GM18502 (cell line): ENCODE data around the gene P4HB.
A peak's percentile ranks its signal among the peaks of the same experiment; 100 is the strongest.

ENCODE experiments used
- ATAC-seq: cut with Tn5 transposase; IDR thresholded peaks from one replicate; pipeline ENCODE4 v1.9.1; 2021; ENCODE audit warnings: mild to moderate bottlenecking; ENCODE audit not compliant: unreplicated experiment, poor library complexity

Gene P4HB

DNA sequence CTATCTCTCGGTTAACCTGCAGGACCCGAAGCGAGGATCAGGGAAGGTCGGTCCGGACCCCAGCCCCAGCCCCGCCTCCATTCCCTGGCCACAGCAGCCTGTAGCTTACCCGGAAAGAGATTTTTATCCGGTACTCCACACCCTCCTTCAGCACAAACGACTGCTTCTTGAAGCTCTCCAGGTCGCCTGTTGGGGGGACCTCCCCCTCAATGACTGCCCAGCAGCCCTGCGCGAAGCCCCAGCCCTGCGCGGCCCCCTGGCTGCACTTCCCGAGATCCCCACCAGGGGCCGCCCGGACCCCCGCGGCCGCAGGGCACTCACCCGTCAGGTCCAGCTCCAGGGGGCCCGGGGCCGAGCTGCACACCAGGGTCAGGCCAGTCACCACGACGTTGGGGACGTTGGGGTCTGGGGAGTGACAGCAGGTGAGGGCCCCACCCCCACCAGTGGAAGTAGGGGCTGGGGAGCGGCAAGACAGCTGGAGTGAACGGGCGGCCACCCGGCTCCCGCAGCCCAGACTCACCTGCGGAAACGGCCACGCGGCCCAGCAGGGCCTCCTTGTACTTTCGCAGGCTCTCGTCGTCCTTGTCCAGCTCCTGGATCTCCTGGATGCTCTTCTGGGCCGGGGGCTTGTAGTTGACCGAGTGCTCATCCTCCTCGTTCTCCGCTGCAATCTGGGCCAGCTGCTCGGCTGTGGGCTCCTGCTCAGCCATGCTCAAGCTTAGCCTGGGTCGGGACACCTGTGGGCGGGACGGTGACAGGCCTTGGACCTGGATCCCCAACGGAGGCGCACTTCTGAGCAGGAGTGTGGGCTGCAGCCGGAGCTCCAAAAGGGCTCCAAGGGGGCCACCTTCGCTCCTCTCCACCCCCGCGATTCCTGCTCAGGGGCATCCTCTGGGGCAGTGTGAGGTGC, 9.1 kb upstream of the P4HB start:
- peak; percentile 4 for ATAC-seq

GRCh38 chr17:81868674-81869220, 8.4 kb upstream of the P4HB start:
- ATAC-seq, result no peak

GRCh38 chr17:81867991-81868673, 7.8 kb upstream of the P4HB start:
- no peak for ATAC-seq

DNA sequence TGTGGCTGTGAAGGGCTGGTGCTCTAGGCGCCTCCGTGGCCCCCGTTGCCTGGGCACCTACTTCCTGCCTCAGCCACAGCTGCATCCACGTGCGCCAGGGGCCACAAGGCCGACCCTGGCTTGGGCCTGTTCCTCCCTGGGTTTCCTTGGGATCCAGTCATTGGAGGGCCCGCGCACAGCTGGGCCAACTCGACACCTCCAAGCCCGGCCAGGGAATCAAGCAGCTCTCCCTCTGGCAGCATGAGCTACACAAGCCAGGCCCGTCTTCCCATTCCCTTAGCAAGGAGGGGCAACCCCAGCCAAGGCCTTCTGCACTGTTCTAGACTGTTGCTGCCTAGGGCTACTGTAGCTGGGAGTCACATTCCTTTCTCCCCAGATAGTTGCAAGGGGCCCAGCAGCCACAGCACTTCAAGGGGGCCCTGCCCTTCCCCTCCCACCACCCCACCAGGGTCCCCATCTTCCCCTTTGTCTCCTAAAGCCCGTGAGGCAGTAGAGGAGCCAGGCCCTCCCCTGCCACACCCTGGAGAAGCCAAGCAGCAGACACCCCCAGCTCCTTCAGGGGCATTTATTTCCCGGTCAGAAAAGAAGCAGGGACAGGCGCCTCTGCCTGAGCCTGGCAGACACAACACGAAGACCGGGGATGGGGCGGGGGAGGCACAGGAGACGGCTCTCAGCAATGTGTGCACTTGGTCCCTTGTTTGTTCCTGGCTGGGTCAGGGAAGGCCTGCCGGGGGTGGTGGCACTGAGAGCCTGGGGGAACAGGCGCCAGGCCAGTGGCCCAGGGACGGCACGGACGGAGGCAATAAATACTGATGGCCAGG, 7.0 kb upstream of the P4HB start:
- ATAC-seq, result no peak

DNA sequence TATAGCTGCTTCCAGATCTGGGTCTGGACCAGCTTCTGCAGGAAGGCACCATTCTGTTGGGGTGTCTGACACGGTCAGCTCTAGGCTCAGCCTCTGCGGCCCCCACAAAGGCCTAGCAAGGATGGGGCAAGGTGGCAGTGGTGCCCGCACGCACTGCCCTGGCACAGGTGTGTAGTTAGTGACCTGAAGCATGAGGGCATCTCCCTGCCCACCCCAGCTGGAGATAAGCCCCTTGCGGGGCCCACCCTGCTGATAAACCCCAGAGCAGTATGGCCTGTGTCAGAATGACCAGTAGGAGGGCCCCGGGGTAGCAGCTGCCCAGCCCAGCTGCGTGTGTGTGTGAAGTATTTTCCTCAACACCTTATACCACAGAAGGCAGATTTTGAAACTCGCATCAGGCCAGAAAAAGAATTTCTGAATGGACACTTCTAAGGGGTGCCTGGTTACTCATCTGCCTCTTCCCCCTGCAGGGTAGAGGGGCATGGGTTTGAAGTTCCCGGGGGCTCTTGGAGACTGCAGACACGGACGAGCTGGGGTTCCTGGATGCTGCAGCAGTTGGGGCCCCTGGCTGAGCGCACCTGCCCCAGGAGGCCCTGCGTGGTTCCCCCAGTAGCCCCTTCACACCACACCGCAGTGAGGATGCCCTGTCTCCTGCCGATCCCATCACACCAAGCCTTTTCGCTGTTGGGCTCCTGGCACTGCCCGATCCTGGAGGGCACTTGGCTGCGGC, 6.3 kb upstream of the P4HB start:
- ATAC-seq, result no peak

DNA sequence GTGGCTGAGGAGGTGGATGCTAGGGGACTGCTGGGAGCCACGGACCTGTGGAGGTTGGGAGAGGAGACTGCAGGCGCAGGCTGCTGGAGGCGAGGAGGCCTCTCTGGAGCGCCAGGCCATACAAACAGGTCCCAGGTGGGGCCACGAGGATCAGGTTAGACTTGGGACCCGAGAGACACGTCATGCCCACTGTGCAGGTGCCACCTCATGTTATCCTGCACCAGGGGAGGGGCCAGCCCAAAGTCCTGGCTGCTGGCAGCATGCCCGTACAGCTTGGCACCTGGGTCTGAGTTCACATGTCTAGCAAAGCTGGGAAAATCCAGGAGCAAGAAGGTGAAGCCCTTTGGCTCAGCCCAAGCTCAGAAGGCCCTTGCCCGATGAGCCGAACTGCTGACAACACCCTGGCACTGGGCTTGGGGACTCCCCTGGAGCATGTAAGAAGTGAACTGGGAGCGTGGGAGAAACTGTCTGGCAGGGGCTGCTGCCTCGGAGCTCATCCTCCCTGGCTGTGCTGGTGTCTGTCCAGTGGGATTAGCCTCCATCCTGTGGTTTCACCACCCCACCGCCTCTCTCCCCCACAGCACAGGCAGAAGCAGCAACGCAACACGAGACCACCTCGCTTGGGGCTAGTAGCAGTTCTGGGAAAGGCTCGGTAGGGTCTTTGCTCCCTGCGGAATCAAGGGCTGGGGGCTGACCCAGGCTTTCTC, 5.6 kb upstream of the P4HB start:
- no peak for ATAC-seq

GRCh38 chr17:81865358-81865732, 5.0 kb upstream of the P4HB start:
- ATAC-seq, result no peak

GRCh38 chr17:81863833-81864768, 3.8 kb upstream of the P4HB start:
- no peak for ATAC-seq

DNA sequence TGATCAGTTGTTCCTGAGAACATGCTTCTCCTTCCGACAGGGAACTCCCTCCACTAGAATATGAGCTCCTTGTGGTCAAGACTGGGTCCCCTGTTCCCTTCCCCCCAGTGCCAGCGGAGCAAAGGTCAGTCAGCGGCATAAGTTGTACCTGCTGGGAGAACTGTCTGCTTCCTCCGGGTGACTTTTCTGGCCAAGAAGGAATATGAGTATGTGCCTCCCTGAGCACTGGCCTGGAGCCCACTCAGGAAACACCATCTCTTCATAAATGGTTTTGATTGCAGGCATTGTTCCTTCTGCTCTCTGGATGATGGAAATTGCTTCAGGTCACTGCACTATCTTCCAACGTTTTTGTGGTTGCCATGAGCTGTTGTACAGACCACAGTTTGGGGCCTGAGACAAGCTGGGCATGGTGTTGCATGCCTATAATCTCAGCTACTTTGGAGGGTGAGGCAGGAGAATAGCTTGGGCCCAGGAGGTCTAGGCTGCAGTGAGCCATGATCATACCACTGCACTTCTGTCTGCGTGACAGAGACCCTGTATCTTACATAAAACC, 2.9 kb upstream of the P4HB start:
- ATAC-seq, result no peak

- ATAC-seq, result peak; percentile 78
Measured at GRCh38 chr17:81860756-81861568, 627 bp upstream of the P4HB start.

DNA sequence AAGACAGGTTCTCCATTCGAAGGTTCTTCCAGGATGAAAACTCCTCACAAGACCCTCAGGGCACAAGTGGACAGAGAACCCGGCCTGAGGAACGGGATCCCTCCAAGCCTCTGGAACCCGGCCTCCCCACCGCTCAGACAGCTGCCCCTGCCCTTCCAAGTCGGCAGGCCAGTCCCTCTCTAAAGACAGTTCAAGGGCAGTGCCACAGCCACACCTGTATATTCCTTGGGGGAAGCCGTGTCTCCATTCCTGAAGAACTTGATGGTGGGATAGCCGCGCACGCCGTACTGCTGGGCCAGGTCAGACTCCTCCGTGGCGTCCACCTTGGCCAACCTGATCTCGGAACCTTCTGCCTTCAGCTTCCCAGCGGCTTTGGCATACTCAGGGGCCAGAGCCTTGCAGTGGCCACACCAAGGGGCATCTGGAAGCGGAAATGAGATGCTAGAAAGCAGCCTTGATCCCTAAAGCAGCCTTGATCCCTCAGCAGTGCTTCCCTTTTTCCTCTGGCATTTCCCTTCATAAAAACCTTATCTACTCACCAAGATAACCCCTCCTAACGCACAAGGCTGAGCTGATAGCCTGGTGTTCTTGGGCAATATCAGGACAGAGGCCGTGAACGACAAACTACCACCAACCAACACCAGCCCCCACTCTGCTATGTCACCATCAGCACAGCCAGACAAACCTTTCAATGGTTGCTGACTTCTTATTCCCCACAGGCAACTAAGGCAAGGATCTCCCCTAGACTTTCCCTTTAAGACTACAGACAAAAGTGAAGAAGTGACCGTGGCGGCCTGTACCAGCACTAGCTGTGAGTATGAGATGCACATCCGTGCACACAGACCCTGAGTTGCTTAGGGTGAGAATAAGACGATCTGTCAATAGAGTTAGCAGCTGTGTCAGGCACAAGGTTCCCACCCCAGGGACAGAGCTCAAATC, 1.1 kb downstream of the P4HB start:
- ATAC-seq, result no peak

DNA sequence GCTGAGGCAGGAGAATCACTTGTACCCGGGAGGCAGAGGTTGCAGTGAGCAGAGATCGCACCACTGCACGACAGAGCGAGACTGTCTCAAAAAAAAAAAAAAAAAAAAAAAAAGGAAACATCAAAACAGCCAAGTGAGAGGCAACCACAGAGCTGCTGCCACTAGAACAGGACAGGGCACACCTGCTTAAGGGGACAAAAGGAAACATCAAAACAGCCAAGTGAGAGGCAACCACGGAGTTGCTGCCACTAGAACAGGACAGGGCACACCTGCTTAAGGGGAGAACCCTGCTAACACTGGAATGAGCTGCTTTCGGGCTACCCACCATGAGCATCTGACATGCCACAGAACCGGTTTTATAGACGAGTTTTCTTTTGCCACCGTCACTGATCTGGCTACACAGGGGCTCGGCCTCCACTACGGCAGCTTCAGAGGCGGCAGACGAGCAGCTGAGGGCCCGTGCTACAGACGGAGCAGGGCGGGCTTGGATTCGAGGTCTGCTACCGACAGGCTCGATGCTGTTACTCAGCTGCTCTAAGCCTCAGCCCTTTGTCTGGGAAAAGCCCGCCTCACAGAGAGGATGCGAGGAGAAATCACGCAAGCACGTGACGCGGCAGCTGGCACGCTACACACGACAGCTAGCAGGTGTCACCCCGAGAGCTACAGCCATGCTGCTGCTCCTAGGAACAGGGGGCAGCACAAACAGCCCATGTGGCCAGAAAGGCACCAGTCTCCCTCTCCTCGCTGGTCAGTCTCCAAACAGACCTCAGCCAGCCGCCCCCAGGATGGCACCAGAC, 2.0 kb downstream of the P4HB start:
- no peak for ATAC-seq

- ATAC-seq, result no peak
Measured at GRCh38 chr17:81854974-81855774, 5.2 kb downstream of the P4HB start.

GRCh38 chr17:81852237-81852636, 8.1 kb downstream of the P4HB start:
- no peak for ATAC-seq

GRCh38 chr17:81851423-81851822, 8.9 kb downstream of the P4HB start:
- ATAC-seq, result no peak
